Measurements from ENCODE around the gene WFDC1. TPM values are rescaled to one million over a fixed set of nuclear protein-coding genes. Genes with fewer than 3 reads are reported as not detected.

The WFDC1 gene
- total RNA-seq, 2 donors from 2014 or later = 60.9 to 80.8 TPM

DNA sequence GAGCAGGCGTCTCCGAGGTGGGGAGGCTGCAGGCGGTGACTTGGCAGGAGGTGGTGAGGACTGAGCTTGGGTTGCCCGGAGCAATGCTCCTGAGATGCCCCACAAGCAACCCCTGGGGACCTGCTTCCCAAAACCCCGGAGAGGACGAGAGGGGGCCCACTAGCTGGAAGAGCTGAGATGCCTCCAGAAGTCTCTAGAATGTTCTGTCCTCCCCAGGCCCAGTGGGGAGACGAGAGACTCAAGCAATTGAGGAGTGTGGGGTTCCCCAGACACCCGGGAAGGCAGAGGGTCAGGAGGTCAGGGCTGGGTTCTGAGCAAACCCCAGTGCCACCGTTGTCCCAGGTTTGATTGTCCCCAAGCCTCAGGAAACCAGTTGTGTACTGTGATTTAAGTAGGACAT, 52.5 kb downstream of the WFDC1 start:
- intact Hi-C loops (cut with DNase I) = no loop called here
- 88% methylated on average over 9 of the region's 9 CpGs for WGBS
- Histone ChIP-seq H3K4me1 (replicated peaks) (no peaks in the 10 kb centered on the region), H3K27me3 (replicated peaks; ENCODE audit: insufficient read depth) (no peaks in the 10 kb centered on the region), H3K36me3 (no peaks in the 10 kb centered on the region), H3K4me3 (no peak overlapping the region), H3K9me3 (no peaks in the 10 kb centered on the region), H3K27ac (no peak overlapping the region)
- DNase-seq (ENCODE audit: low spot score) = no peak
- TF ChIP-seq, protein P1, sequence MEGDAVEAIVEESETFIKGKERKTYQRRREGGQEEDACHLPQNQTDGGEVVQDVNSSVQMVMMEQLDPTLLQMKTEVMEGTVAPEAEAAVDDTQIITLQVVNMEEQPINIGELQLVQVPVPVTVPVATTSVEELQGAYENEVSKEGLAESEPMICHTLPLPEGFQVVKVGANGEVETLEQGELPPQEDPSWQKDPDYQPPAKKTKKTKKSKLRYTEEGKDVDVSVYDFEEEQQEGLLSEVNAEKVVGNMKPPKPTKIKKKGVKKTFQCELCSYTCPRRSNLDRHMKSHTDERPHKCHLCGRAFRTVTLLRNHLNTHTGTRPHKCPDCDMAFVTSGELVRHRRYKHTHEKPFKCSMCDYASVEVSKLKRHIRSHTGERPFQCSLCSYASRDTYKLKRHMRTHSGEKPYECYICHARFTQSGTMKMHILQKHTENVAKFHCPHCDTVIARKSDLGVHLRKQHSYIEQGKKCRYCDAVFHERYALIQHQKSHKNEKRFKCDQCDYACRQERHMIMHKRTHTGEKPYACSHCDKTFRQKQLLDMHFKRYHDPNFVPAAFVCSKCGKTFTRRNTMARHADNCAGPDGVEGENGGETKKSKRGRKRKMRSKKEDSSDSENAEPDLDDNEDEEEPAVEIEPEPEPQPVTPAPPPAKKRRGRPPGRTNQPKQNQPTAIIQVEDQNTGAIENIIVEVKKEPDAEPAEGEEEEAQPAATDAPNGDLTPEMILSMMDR (IDR thresholded peaks at IDR 0.05) = no peak
- TF ChIP-seq POLR2AphosphoS5 (IDR thresholded peaks at IDR 0.05) (no peak), POLR2A (IDR thresholded peaks at IDR 0.05) (no peak)

DNA sequence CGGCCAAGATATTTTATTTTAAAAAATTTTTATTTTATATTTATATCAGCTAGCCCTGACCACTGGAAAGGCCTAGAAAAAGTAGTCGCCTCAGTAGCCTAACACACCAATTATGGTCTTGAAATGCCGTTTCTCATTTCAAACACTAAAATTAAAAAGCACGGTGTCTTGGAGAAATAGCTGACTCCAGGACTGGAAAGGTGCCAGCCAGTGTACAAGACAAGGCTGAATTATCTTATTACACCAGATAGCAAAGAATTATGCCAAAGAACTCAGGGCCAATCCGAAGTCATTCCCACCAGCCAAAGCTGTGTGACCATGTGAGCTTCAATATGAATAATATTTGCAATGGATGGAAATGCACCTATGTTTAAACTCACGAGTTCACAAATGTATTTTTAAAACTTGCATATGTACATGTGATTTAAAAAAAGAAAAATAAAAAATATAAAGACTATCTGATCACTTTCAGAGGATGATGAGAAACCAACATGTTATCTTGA, 53.8 kb downstream of the WFDC1 start:
- 65% methylated on average over 6 of the region's 6 CpGs for WGBS
- H3K27me3 ChIP-seq (replicated peaks; ENCODE audit: insufficient read depth) = no peaks in the 10 kb centered on the region
- H3K9me3 ChIP-seq = no peaks in the 10 kb centered on the region
- intact Hi-C loops (cut with DNase I) = no loop called here
- no peak overlapping the region for H3K27ac ChIP-seq
- TF ChIP-seq POLR2AphosphoS5 (IDR thresholded peaks at IDR 0.05) (no peak), POLR2A (IDR thresholded peaks at IDR 0.05) (no peak)
- TF ChIP-seq, protein P1 (IDR thresholded peaks at IDR 0.05) = no peak
- DNase-seq (ENCODE audit: low spot score) = no peak
- H3K4me3 ChIP-seq = no peak overlapping the region
- H3K4me1 ChIP-seq (replicated peaks) = no peaks in the 10 kb centered on the region
- no peaks in the 10 kb centered on the region for H3K36me3 ChIP-seq

DNA sequence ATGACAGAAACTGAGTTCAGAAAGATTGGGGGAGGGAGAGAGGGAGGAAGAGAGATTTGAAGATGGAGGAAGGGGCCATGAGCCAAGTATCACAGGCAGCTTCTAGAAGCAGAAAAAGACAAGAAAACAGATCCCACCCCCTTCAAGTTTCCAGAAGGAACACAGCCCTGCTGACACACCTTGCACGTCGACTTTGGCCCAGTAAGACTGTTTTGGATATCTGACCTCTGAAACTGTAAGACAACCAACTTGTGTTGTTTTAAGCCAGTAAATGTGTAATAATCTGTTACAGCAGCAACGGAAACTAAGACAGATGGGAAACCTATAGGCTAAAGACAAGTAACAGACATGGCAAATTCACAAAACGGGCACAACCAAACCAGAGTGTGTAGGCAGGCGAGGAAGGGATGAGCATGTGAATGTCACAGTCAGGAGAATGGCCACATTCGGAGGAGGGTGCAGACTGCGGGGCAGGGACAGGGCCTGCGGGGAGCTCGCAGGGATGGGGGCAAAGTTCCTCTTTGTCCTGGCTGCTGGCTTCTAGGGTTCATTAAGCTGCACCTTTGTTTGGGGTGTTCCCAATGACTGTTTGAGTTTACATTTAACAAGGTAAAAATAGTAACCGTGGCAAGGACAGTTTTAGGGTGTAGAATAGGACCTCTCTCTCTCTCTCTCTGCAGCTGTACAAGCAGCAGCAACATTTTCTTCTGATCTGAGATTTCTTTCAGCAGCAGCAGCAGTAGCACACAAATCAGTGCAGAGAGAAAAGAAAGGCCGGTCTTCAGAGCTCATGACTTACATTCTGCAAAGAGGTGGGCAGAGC, 55.4 kb downstream of the WFDC1 start:
- H3K27ac ChIP-seq = no peak overlapping the region
- no peak overlapping the region for H3K4me3 ChIP-seq
- no peaks in the 10 kb centered on the region for H3K27me3 ChIP-seq (replicated peaks; ENCODE audit: insufficient read depth)
- no peaks in the 10 kb centered on the region for H3K4me1 ChIP-seq (replicated peaks)
- TF ChIP-seq POLR2A (IDR thresholded peaks at IDR 0.05) (no peak), POLR2AphosphoS5 (IDR thresholded peaks at IDR 0.05) (no peak)
- TF ChIP-seq, protein P1 (IDR thresholded peaks at IDR 0.05) = no peak
- H3K36me3 ChIP-seq = no peaks in the 10 kb centered on the region
- WGBS = 61% methylated on average over 11 of the region's 11 CpGs
- intact Hi-C loops (cut with DNase I) = no loop called here
- no peaks in the 10 kb centered on the region for H3K9me3 ChIP-seq
- DNase-seq (ENCODE audit: low spot score) = no peak

DNA sequence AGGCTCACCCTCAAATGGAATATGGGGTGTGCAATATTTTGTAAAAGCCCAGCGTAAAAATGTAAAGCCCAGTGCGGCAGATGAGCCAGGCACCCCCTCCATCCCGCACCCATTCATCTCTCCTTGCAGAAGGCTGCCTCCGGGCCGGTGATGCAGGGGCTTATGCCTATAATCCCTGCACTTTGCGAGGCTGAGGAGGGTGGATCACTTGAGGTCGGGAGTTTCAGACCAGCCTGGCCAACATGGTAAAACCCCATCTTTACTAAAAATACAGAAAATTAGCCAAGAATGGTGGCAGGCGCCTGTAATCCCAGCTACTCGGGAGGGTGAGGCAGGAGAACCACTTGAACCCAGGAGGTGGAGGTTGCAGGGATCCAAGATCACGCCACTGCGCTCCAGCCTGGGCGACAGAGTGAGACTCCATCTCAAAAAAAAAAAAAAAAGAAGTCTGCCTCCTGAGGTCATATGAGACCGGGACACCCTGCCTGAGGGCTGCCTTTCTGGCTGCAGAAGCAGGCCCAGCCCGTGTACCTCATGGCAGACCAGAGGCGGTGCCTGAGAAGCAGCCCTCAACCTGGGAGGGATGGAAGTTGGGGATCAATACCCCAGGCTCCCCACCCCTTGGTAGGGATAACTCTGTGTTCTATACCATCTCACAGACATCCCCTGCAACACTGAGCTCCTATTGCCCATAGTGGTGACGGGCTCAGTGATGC, 56.2 kb downstream of the WFDC1 start:
- no peak overlapping the region for H3K27ac ChIP-seq
- no peak for DNase-seq (ENCODE audit: low spot score)
- intact Hi-C loops (cut with DNase I) = no loop called here
- no peak overlapping the region for H3K4me3 ChIP-seq
- H3K4me1 ChIP-seq (replicated peaks) = no peaks in the 10 kb centered on the region
- TF ChIP-seq, protein P1 (IDR thresholded peaks at IDR 0.05) = no peak
- TF ChIP-seq POLR2A (IDR thresholded peaks at IDR 0.05) (no peak), POLR2AphosphoS5 (IDR thresholded peaks at IDR 0.05) (no peak)
- no peaks in the 10 kb centered on the region for H3K27me3 ChIP-seq (replicated peaks; ENCODE audit: insufficient read depth)
- no peaks in the 10 kb centered on the region for H3K9me3 ChIP-seq
- H3K36me3 ChIP-seq = no peaks in the 10 kb centered on the region
- WGBS = 84% methylated on average over 15 of the region's 16 CpGs
